Loucy (cell line): ENCODE results near the gene BBOX1.

ENCODE experiments used
- H2AFZ ChIP-seq: fragments of 200-600 bp; sonication (generic); 2 replicates; pipeline ENCODE4 v1.6.0; 2016; ENCODE audit warnings: antibody characterized with exemption, mild to moderate bottlenecking, low read length, moderate library complexity
- H3F3A ChIP-seq: fragments of 200-600 bp; 2 replicates; pipeline ENCODE4 v1.6.0; 2016; ENCODE audit warnings: antibody characterized with exemption, low read depth, mild to moderate bottlenecking
- H3K27me3 ChIP-seq: fragments of 200-600 bp; sonication (generic); 2 replicates; pipeline ENCODE4 v1.6.1; 2014; ENCODE audit warnings: low read length, mild to moderate bottlenecking; ENCODE audit not compliant: insufficient read depth, poor library complexity, severe bottlenecking
- H3K36me3 ChIP-seq: fragments of 200-600 bp; sonication (generic); 2 replicates; pipeline ENCODE4 v1.6.1; 2016; ENCODE audit warnings: low read length; ENCODE audit not compliant: insufficient read depth
- H3K4me1 ChIP-seq: fragments of 200-600 bp; sonication (generic); 2 replicates; pipeline ENCODE4 v1.5.1; 2014; ENCODE audit warnings: low read length, mild to moderate bottlenecking; ENCODE audit not compliant: insufficient read depth, poor library complexity, severe bottlenecking
- H3K4me2 ChIP-seq: fragments of 200-600 bp; sonication (generic); 2 replicates; pipeline ENCODE4 v1.6.0; 2014; ENCODE audit warnings: antibody characterized with exemption, low read length, low read depth, mild to moderate bottlenecking; ENCODE audit not compliant: poor library complexity, severe bottlenecking
- H3K4me3 ChIP-seq: fragments of 200-600 bp; sonication (generic); 2 replicates; pipeline ENCODE4 v1.5.1; 2014; ENCODE audit warnings: low read length, mild to moderate bottlenecking, mixed read lengths; ENCODE audit not compliant: poor library complexity, severe bottlenecking
- H3K79me2 ChIP-seq: fragments of 200-600 bp; sonication (generic); 2 replicates; pipeline ENCODE4 v1.6.1; 2014; ENCODE audit warnings: low read length; ENCODE audit not compliant: insufficient read depth
- H3K9ac ChIP-seq: fragments of 200-600 bp; sonication (generic); 2 replicates; pipeline ENCODE4 v1.6.0; 2014; ENCODE audit warnings: mild to moderate bottlenecking, low read depth, low read length, moderate library complexity; ENCODE audit not compliant: poor library complexity, severe bottlenecking
- H3K9me2 ChIP-seq: fragments of 200-600 bp; sonication (generic); replicated peaks from 2 replicates; pipeline ENCODE4 v1.6.1; 2016; ENCODE audit warnings: low read depth, low read length, mixed read lengths
- H3K9me3 ChIP-seq: fragments of 200-600 bp; sonication (generic); 2 replicates; pipeline ENCODE4 v1.6.1; 2014; ENCODE audit warnings: mild to moderate bottlenecking, antibody characterized with exemption, low read length, low read depth; ENCODE audit not compliant: insufficient read depth
- H4K20me1 ChIP-seq: fragments of 200-600 bp; sonication (generic); 2 replicates; pipeline ENCODE4 v1.6.0; 2014; ENCODE audit warnings: antibody characterized with exemption, low read length, mild to moderate bottlenecking; ENCODE audit not compliant: insufficient read depth, poor library complexity, severe bottlenecking
- EZH2phosphoT487 ChIP-seq: fragments of 200-600 bp; IDR thresholded peaks from 2 replicates; pipeline ENCODE4 v1.6.1; 2018; ENCODE audit warnings: antibody characterized with exemption, mild to moderate bottlenecking, moderate library complexity, borderline replicate concordance
- TF ChIP-seq, protein P1 (sequence below): fragments of 200-600 bp; sonication (generic); conservative IDR thresholded peaks from 2 replicates; pipeline ENCODE4 v1.5.1; 2014; ENCODE audit warnings: mild to moderate bottlenecking, antibody characterized with exemption, low read length

BBOX1 gene

DNA sequence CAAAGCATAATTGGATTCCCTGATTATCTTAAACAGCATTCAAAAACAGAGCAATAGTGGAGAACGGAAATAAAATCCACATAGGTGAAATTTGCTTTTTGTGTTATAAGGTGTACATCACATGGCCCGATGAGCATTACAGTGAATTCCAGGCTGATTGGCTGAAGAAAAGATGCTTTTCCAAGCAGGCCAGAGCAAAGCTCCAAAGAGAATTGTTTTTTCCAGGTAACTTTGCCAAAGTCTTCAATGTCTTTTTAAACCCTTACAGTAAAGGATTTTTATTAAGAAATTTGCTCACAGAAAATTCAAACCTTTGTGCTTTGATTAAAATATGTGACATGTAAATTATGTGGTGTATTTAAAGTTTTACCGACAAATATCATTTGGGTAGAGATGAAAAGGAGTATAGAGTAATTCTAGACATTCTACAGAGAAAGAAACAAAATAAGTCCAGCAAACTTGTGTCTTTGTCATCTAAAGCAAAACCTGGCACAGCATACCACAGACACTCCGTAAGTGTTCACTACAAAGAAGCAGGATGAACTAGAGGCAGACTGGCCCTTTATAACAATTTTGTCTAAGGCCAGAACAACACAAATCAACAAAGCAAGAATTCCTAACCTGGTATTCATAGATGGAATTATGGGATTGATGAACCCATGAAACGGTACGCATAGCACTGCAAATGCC lies 16.6 kb downstream of the BBOX1 start:
- TF ChIP-seq EZH2phosphoT487, result no peak
- TF ChIP-seq, protein P1, sequence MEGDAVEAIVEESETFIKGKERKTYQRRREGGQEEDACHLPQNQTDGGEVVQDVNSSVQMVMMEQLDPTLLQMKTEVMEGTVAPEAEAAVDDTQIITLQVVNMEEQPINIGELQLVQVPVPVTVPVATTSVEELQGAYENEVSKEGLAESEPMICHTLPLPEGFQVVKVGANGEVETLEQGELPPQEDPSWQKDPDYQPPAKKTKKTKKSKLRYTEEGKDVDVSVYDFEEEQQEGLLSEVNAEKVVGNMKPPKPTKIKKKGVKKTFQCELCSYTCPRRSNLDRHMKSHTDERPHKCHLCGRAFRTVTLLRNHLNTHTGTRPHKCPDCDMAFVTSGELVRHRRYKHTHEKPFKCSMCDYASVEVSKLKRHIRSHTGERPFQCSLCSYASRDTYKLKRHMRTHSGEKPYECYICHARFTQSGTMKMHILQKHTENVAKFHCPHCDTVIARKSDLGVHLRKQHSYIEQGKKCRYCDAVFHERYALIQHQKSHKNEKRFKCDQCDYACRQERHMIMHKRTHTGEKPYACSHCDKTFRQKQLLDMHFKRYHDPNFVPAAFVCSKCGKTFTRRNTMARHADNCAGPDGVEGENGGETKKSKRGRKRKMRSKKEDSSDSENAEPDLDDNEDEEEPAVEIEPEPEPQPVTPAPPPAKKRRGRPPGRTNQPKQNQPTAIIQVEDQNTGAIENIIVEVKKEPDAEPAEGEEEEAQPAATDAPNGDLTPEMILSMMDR, result no peak
- Histone ChIP-seq H3K36me3 (no peaks in the 10 kb centered on the region), H3K9me3 (no peaks in the 10 kb centered on the region), H3K9me2 (no peaks in the 10 kb centered on the region), H3F3A (peaks cover 3% of the 10 kb centered on the region; the same call in 1 of the 2 replicates), H3K4me1 (peaks cover 14% of the 10 kb centered on the region), H3K4me3 (no peak overlapping the region), H3K79me2 (no peaks in the 10 kb centered on the region), H3K27me3 (no peaks in the 10 kb centered on the region), H3K4me2 (no peak overlapping the region), H3K9ac (no peak overlapping the region), H4K20me1 (no peaks in the 10 kb centered on the region), H2AFZ (no peak overlapping the region)

DNA sequence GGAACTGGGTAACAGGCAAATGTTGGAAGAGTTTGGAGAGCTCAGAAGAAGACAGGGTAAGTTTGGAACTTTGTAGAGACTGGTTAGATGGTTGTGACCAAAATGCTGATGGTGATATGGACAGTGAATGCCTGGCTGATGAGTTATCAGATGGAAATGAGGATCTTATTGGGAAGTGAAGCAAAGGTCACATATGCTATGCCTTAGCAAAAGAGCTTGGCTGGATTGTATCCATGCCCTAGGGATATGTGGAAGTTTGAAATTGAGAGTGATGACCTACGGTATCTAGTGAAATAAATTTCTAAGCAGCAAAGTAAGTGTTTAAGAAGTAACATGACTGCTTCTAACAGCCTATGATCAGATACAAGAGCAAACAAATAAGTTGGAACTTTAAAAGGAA lies 17.8 kb downstream of the BBOX1 start:
- H2AFZ ChIP-seq, result no peak overlapping the region
- H3K4me2 ChIP-seq, result no peak overlapping the region
- H3F3A ChIP-seq, result no peaks in the 10 kb centered on the region
- H3K27me3 ChIP-seq, result no peaks in the 10 kb centered on the region
- no peaks in the 10 kb centered on the region for H4K20me1 ChIP-seq
- TF ChIP-seq, protein P1, result no peak
- no peak for TF ChIP-seq EZH2phosphoT487
- H3K79me2 ChIP-seq, result no peaks in the 10 kb centered on the region
- peaks cover 1% of the 10 kb centered on the region for H3K4me1 ChIP-seq
- no peaks in the 10 kb centered on the region for H3K9me3 ChIP-seq
- no peak overlapping the region for H3K9ac ChIP-seq
- H3K9me2 ChIP-seq, result no peaks in the 10 kb centered on the region
- no peak overlapping the region for H3K4me3 ChIP-seq
- no peaks in the 10 kb centered on the region for H3K36me3 ChIP-seq

DNA sequence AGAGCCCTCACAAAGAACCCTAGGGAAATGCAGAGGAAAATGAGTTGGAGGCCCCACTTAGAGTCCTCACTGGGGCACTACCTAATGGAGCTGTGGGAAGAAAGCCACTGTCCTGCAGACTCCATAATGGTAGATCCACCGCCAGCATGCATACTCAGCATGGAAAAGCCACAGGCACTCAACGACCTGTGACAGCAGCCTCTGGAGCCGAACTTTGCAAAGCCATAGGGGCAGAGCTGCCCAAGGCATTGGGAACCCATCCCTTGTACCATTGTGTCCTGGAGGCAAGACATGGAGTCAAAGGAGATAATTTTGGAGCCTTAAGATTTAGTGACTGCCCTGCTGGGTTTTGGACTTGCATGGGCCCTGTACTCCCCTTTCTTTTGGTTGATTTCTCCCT lies 18.8 kb downstream of the BBOX1 start:
- no peak overlapping the region for H3K9ac ChIP-seq
- H2AFZ ChIP-seq, result no peak overlapping the region
- no peaks in the 10 kb centered on the region for H4K20me1 ChIP-seq
- H3K9me2 ChIP-seq, result no peaks in the 10 kb centered on the region
- H3K4me3 ChIP-seq, result no peak overlapping the region
- H3K9me3 ChIP-seq, result no peaks in the 10 kb centered on the region
- H3K36me3 ChIP-seq, result no peaks in the 10 kb centered on the region
- no peaks in the 10 kb centered on the region for H3K4me1 ChIP-seq
- H3K27me3 ChIP-seq, result no peaks in the 10 kb centered on the region
- H3K79me2 ChIP-seq, result no peaks in the 10 kb centered on the region
- no peak overlapping the region for H3K4me2 ChIP-seq
- no peaks in the 10 kb centered on the region for H3F3A ChIP-seq
- TF ChIP-seq EZH2phosphoT487, result no peak
- TF ChIP-seq, protein P1, result no peak
